Left ventricle myocardium inferior (tissue), 1 donor: ENCODE results near the gene CA11. TPM values are rescaled to one million over a fixed set of nuclear protein-coding genes. Genes with fewer than 3 reads are reported as not detected.
A peak's percentile ranks its signal among the peaks of the same experiment; 100 is the strongest.

Source experiments
- DNase-seq: peaks from one replicate; pipeline ENCODE4 v3.0.0-alpha.2; 2020
- H3K27ac ChIP-seq: fragments of 200-600 bp; replicated peaks from 2 replicates; pipeline ENCODE4 v1.8.0; 2021
- H3K27me3 ChIP-seq: fragments of 200-600 bp; 2 replicates; pipeline ENCODE4 v1.8.0; 2021; ENCODE audit warnings: low read depth
- H3K36me3 ChIP-seq: fragments of 200-600 bp; 2 replicates; pipeline ENCODE4 v1.8.0; 2021
- H3K4me1 ChIP-seq: fragments of 200-600 bp; 2 replicates; pipeline ENCODE4 v1.8.0; 2021
- H3K4me3 ChIP-seq: fragments of 200-600 bp; 2 replicates; pipeline ENCODE4 v1.8.0; 2021; ENCODE audit warnings: mild to moderate bottlenecking, moderate library complexity
- H3K9me3 ChIP-seq: fragments of 200-600 bp; replicated peaks from 2 replicates; pipeline ENCODE4 v1.8.0; 2021
- intact Hi-C: fragments of 100-400 bp; cut with micrococcal nuclease; formaldehyde crosslinking; loops from one replicate; pipeline ENCODE4 v1.11.0; 2022
- total RNA-seq: library from RNA; stranded (reverse); fragmentation: NEBNext Ultra II Directional; extraction: Animal tissue kit (Norgen Biotek cat#: 25700); gene quantifications from one replicate; pipeline ENCODE4 v1.2.1, GENCODE V29; 2021
- TF ChIP-seq, protein P1 (sequence below): fragments of 200-600 bp; IDR thresholded peaks from 2 replicates; pipeline ENCODE4 v1.8.0; 2021; ENCODE audit warnings: antibody characterized with exemption, mild to moderate bottlenecking, borderline replicate concordance
- donor health status: DM: no; HTN: yes; CAD: no; lungs with severe emphysema.

CA11 gene
- total RNA-seq, 1 donor from 2014 or later: 4.5 TPM

DNA sequence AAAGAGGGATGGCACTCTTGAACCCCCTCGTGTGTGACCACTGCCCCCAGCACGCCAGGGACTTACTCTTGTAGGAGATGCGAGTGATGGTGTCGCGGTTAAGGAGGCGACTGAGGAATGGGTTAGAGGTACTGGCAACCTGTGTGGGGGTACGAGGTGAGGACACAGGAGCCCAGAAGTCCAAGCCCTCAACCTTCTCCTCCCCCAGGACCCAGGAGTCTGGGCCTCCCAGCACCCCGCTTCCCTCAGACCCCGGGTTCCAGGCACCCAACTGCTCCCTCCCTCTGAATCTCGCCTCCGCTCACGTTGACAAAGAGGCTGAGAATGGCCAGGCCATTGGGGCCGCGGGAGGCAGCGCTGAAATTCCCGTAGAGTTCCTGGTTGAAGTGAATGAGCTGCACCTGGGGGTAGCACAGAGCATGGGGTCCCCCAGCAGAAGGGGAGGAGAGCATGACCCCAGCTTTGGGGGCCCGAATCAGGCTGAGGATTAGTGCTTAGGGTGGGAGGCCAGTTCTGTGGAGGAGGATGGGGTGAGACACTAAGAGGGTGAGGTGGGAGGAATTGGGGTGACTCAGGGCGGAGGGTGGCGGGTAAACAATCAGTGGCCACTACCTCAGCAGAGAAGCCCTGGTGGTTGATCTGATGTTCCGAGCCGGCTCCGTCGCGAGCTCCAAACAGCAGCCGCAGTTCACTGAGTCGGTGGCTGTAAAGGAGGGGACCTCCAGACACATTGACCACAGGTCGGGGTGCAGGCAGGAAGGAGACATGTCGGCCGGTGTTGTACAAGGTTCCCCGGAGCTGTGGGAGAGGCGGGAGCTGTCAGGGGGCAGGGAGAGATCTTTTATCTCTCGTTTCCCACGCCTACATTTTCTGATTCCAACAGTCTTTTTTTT lies 6.3 kb downstream of the CA11 start:
- intact Hi-C loops: loop anchor here (10.0 kb wide), 1 partner anchor 105 kb away; the partner anchor contains the start of genes IZUMO1 and RASIP1
- H3K36me3 ChIP-seq: no peaks in the 10 kb centered on the region
- TF ChIP-seq, protein P1, sequence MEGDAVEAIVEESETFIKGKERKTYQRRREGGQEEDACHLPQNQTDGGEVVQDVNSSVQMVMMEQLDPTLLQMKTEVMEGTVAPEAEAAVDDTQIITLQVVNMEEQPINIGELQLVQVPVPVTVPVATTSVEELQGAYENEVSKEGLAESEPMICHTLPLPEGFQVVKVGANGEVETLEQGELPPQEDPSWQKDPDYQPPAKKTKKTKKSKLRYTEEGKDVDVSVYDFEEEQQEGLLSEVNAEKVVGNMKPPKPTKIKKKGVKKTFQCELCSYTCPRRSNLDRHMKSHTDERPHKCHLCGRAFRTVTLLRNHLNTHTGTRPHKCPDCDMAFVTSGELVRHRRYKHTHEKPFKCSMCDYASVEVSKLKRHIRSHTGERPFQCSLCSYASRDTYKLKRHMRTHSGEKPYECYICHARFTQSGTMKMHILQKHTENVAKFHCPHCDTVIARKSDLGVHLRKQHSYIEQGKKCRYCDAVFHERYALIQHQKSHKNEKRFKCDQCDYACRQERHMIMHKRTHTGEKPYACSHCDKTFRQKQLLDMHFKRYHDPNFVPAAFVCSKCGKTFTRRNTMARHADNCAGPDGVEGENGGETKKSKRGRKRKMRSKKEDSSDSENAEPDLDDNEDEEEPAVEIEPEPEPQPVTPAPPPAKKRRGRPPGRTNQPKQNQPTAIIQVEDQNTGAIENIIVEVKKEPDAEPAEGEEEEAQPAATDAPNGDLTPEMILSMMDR: no peak
- H3K4me1 ChIP-seq: peaks cover 38% of the 10 kb centered on the region
- H3K27ac ChIP-seq: no peak overlapping the region
- H3K27me3 ChIP-seq: no peaks in the 10 kb centered on the region
- no peak overlapping the region for H3K4me3 ChIP-seq
- H3K9me3 ChIP-seq: no peaks in the 10 kb centered on the region
- DNase-seq: no peak

DNA sequence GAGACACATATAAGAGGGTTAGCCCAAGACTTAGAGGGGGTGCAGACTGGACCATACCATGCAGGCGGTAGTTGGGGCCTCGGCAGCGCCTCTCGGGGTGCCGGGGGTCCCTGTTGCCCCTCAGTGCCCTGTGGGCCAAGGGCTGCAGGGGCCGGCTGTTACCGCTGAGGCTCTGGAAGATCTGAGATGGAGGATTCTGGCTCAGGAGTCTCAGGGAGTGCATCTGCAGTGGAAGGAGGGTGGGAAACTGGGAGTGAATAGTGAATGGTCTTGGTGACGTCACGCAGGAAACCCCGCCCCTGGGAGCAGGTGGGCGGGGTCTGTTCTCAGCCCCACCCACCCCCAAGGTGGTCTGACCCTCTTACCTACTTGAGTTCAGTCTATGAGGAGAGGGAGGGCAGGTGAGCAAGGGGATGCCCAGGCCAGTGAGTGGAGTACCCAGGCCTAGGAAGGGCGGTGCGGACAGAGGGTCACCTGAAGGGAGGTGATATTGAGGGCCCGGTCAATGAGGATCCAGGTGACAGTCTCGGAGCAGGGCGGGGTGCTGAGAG lies 7.1 kb downstream of the CA11 start:
- no peaks in the 10 kb centered on the region for H3K36me3 ChIP-seq
- H3K4me1 ChIP-seq: peaks cover 40% of the 10 kb centered on the region
- H3K27me3 ChIP-seq: no peaks in the 10 kb centered on the region
- intact Hi-C loops: no loop called here
- peak overlapping the region; percentile 98 for H3K27ac ChIP-seq
- no peaks in the 10 kb centered on the region for H3K9me3 ChIP-seq
- TF ChIP-seq, protein P1: no peak
- no peak for DNase-seq
- H3K4me3 ChIP-seq: peak overlapping the region; percentile 81

DNA sequence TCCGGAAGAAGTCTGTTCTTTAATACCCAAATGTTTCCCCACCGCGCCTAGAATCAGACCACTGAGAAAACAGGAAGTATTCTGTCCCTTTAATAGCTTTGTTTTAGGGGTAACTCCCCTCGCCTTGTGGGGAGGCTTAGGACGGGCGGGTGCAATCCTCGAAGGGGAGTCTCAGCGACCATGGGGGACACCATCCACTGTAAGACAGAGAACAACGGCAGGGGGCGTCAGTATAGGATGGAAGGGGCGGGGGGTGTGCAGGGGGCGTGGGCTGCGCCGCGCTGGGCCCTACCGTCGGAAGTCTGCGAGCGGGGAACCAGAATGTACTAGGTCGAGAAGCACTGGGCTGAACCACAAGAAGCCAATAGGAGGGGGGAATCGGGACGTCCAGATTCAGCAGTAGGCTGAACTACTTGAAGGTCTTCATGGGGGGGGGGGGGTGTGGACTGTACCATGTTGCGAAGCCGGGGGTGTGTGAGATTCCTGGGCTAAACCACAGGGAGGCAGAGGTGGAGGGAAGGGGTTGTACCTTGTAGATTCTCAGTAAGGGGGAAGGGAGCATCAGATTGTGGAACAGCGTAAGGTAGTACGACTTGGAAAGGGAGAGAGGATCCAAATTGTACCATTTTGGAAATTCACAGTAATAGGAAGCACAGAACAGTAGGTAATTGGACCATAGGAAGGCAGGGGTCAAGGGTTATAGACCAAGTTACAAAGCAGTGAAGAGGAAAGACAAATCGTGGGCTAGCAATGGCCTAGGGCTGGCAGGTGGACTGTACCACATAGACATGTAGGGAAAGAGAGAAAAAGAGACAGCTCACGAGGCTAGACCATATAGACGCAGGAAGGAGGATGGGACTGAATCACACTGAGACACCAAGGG lies 7.8 kb downstream of the CA11 start:
- H3K9me3 ChIP-seq: no peaks in the 10 kb centered on the region
- TF ChIP-seq, protein P1: no peak
- H3K27ac ChIP-seq: peak overlapping the region; percentile 98
- peak; percentile 77 for DNase-seq
- H3K4me1 ChIP-seq: peaks cover 47% of the 10 kb centered on the region
- peaks cover under 1% of the 10 kb centered on the region for H3K36me3 ChIP-seq
- intact Hi-C loops: no loop called here
- no peaks in the 10 kb centered on the region for H3K27me3 ChIP-seq
- H3K4me3 ChIP-seq: peak overlapping the region; percentile 81

DNA sequence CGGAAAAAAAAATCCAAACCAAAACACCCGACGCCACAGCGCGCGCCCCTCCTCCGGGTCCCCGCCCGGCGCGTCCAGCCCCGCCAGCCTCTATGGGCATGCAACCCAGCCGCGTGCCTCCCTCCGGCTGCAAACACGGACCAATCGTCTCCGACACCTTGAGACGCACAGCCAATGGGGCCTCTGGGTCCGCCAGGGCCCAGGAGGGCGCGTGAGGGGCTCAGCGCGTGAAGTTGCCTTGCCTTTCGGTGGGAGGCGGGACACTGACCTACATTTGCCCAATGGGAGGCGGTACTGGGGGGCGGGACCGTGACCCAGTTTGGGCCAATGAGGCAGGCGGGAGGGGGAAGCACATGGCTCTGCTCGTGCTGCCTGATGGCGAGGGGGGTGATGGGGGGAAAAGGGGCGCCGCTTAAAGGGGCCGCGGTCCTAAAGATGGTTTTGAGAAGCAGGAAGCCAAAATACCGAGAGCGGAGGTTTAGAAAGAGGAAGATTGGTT lies 8.5 kb downstream of the CA11 start:
- no peaks in the 10 kb centered on the region for H3K27me3 ChIP-seq
- peak overlapping the region; percentile 81 for H3K4me3 ChIP-seq
- peaks cover 7% of the 10 kb centered on the region for H3K36me3 ChIP-seq
- H3K27ac ChIP-seq: peak overlapping the region; percentile 98
- TF ChIP-seq, protein P1: no peak
- no peaks in the 10 kb centered on the region for H3K9me3 ChIP-seq
- intact Hi-C loops: no loop called here
- DNase-seq: peak; percentile 100
- peaks cover 54% of the 10 kb centered on the region for H3K4me1 ChIP-seq

DNA sequence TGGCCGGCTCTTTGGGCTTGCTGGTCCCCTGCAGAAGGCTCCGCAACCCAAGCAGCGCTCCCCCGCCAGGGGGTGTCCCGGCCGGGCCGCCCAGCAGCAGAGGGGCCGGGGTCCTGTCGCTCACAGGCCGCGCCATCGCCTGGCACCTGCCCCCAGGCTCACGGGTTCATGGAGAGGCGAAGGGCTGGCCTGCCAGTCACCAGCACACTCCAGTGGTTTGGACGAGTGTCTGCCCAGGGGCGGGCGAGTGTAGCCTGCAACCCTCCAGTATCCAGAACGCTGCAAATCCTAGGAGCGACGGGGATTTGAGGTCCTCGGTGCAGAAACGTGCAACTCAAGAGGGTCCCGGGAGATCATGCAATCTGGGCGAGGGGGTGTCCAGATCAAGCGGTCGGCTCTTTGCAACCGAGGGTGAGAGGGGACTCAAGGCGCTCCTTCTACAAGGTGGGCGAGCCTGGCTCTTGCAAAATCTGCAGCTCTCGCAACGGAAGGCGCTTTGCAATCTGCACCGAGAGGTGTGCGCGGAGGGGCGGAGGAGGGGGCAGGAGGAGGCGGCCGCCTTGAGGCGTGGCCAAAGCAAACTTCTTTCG lies 9.0 kb downstream of the CA11 start, which contains the start of gene DBP:
Gene DBP, minus strand, starts transcription at position 521 of the 590 bp plus-strand sequence. Its CDS starts 385 bp downstream, at position 136.
- DNase-seq: peak; percentile 62
- peaks cover 7% of the 10 kb centered on the region for H3K36me3 ChIP-seq
- no peaks in the 10 kb centered on the region for H3K9me3 ChIP-seq
- TF ChIP-seq, protein P1: peak; percentile 32
- peak within 1 kb of the TSS; percentile 81 for H3K4me3 ChIP-seq
- H3K27ac ChIP-seq: peak within 1 kb of the TSS; percentile 98
- peaks cover 60% of the 10 kb centered on the region for H3K4me1 ChIP-seq
- intact Hi-C loops: no loop called here
- no peaks in the 10 kb centered on the region for H3K27me3 ChIP-seq
